Transverse colon (tissue), 4 donors: Measurements from ENCODE around the gene RBFOX2.

ENCODE experiments used
- POLR2A ChIP-seq: fragments of 450-650 bp; IDR thresholded peaks from one replicate; pipeline ENCODE4 v1.6.1; 2016; ENCODE audit warnings: antibody characterized with exemption, mild to moderate bottlenecking, moderate library complexity
- POLR2AphosphoS5 ChIP-seq, 3 donors: sonication (generic); formaldehyde crosslinking; IDR thresholded peaks; one replicate each; pipeline ENCODE4 v1.6.1; 2016; ENCODE audit warnings: antibody characterized with exemption in 3 of 3
- TF ChIP-seq, protein P1 (sequence below), 5 experiments: fragments of 200-600 bp in 3 of 5; fragments of 450-650 bp in 2 of 5; sonication (generic) in 3 of 5; IDR thresholded peaks; 1 replicate in 2 of 5; 2 replicates in 3 of 5; pipeline ENCODE4 v1.5.1; 2016 to 2017; ENCODE audit warnings: antibody characterized with exemption in 5 of 5, inconsistent platforms in 3 of 5, mild to moderate bottlenecking in 2 of 5, moderate library complexity in 1 of 5

DNA sequence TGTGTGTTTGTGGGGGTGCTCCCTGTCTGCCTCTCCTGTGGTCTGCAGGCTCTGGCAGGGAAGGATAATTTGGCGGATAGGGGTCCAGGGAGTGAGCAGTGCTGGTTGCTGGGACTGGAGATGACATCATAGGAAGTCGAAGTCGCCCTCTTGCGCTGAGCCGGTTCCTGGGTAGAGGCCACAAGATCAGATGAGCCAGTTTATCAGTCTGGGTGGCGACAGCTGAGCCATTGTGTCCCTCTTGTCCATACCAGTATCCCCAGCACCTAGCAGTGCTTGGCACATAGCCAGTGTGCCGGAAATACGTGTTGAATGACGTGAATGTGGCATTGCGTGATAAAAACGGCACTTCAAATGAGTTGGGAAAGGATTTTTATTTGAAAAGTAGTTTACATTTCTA is 301.2 kb downstream of the RBFOX2 start:
- TF ChIP-seq, protein P1, sequence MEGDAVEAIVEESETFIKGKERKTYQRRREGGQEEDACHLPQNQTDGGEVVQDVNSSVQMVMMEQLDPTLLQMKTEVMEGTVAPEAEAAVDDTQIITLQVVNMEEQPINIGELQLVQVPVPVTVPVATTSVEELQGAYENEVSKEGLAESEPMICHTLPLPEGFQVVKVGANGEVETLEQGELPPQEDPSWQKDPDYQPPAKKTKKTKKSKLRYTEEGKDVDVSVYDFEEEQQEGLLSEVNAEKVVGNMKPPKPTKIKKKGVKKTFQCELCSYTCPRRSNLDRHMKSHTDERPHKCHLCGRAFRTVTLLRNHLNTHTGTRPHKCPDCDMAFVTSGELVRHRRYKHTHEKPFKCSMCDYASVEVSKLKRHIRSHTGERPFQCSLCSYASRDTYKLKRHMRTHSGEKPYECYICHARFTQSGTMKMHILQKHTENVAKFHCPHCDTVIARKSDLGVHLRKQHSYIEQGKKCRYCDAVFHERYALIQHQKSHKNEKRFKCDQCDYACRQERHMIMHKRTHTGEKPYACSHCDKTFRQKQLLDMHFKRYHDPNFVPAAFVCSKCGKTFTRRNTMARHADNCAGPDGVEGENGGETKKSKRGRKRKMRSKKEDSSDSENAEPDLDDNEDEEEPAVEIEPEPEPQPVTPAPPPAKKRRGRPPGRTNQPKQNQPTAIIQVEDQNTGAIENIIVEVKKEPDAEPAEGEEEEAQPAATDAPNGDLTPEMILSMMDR (IDR thresholded peaks at IDR 0.05): no peak
- TF ChIP-seq POLR2AphosphoS5 (IDR thresholded peaks at IDR 0.05): no peak
- no peak for TF ChIP-seq POLR2A
